ENCODE results near the gene RTN3. TPM values are rescaled to one million over a fixed set of nuclear protein-coding genes. Genes with fewer than 3 reads are reported as not detected.

Gene RTN3
- total RNA-seq, 2 experiments from 2014 or later, result 34.0 to 69.3 TPM

DNA sequence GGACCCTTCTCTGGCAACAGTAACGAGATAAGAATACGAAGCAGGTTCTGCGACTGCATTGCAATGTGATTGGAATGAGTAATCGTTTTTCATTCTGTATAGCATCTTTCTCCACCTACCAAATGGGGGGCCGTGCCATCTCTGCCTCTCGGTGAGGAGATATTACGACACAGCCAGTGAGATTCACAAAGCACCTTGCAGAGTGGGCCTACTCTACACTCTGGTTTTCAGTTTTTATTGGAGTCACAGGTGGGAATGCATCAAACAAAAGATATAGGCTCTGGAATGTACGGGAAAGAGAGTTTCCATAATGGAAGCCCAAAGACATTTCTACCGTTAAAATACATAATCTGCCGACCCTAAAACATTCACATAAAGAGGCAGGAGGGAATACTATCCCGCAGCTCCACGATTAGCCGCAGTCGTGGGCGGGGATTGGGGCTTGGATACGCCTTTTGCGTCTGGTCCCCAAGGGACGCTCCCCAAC, 423 bp upstream of the RTN3 start:
- H3K4me2 ChIP-seq (ENCODE audit: low read length), result peak overlapping the region; percentile 76
- H3K36me3 ChIP-seq (ENCODE audit: insufficient read depth, low read length), result peaks cover 6% of the 10 kb centered on the region; the same call in 1 of the 2 replicates
- H4K20me1 ChIP-seq (ENCODE audit: insufficient read depth, low read length), result peaks cover 5% of the 10 kb centered on the region; the same call in 1 of the 2 replicates
- peaks cover 19% of the 10 kb centered on the region for H3K4me1 ChIP-seq (ENCODE audit: insufficient read depth, low read length, poor library complexity, severe bottlenecking)
- H2AFZ ChIP-seq (ENCODE audit: low read length), result peak overlapping the region; percentile 95
- H3K27ac ChIP-seq (ENCODE audit: low read depth, low read length, poor library complexity, severe bottlenecking), result peak overlapping the region; percentile 85
- peaks cover 40% of the 10 kb centered on the region for H3K79me2 ChIP-seq (ENCODE audit: insufficient read depth, low read depth, low read length)
- POLR2A ChIA-PET, result interaction anchor here (0.9 to 2.9 kb wide), 3 partner anchors 9 to 1089 kb away, joined by 3 to 27 read pairs (median 5); partner anchors contain the start of genes ATL3 and TUT1
- H3K9me2 ChIP-seq (ENCODE audit: insufficient read depth, low read length), result no peaks in the 10 kb centered on the region
- no peaks in the 10 kb centered on the region for H3K9me3 ChIP-seq (ENCODE audit: low read length)
- intact Hi-C loops (cut with micrococcal nuclease; ENCODE audit: unreplicated experiment), result no loop called here
- H3K4me3 ChIP-seq (ENCODE audit: low read depth, low read length, poor library complexity, severe bottlenecking), result peak overlapping the region; percentile 82
- BruUV-seq (replicated peaks), result no TSS peak
- CTCF ChIA-PET (ENCODE audit: unreplicated experiment), result no interaction called here
- DNase-seq (ENCODE audit: low spot score), result no peak
- TF ChIP-seq, protein P1, sequence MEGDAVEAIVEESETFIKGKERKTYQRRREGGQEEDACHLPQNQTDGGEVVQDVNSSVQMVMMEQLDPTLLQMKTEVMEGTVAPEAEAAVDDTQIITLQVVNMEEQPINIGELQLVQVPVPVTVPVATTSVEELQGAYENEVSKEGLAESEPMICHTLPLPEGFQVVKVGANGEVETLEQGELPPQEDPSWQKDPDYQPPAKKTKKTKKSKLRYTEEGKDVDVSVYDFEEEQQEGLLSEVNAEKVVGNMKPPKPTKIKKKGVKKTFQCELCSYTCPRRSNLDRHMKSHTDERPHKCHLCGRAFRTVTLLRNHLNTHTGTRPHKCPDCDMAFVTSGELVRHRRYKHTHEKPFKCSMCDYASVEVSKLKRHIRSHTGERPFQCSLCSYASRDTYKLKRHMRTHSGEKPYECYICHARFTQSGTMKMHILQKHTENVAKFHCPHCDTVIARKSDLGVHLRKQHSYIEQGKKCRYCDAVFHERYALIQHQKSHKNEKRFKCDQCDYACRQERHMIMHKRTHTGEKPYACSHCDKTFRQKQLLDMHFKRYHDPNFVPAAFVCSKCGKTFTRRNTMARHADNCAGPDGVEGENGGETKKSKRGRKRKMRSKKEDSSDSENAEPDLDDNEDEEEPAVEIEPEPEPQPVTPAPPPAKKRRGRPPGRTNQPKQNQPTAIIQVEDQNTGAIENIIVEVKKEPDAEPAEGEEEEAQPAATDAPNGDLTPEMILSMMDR (conservative IDR thresholded peaks at IDR 0.05; ENCODE audit: low read length), result no peak
- no peak for TF ChIP-seq EZH2phosphoT487 (IDR thresholded peaks at IDR 0.05; ENCODE audit: borderline replicate concordance, low read depth, low read length)

DNA sequence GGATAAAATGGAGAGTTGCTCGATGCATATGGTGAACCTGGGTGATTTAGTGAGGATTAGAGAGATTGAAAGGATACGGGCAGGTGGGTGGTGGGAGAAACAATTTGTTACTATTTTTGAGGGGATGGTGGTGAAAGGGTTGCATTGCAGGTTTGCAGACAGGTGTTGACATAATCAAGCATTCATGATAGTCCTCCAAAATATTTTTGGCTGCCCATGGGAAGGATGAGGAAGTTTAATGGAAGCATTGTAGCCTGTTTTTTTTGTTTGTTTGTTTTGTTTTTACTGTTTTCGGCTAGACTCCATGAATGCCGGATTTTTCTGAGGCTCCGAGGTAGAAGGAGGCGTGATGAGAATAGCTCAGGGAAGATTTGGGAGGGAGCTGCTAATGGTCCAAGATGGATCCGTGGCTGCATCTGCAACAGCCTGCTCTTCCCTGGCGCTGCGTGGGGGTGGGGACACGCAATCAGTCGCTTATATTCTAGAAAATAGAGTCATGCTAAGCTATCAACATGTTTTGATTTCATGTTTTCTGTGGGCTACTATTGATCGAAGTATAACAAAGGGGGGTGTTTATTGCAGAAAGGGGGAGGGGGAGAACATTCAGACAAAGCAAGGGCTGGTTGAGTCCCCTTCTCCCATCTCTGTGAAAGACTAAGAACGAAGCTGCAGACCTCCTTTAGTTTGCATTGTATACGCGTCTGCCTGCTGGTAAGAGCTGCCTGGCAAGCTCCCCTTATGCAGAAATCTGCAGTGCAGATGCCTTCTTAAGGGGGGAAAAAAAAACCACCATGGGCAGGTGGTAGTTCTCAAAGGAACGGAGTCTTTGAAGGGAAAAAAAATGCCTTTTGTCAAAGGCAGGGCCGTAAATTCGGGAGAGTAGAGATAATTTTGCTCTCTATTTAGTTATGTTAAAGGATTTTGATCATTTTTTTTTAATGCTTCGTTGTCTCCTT, 1.0 kb downstream of the RTN3 start:
- no peaks in the 10 kb centered on the region for H3K9me3 ChIP-seq (ENCODE audit: low read length)
- no TSS peak for BruUV-seq (replicated peaks)
- CTCF ChIA-PET (ENCODE audit: unreplicated experiment), result interaction anchor here (0.5 to 0.6 kb wide), 2 partner anchors 53 to 334 kb away, joined by 3 read pairs; no protein-coding TSS in a partner anchor
- no peak for TF ChIP-seq EZH2phosphoT487 (IDR thresholded peaks at IDR 0.05; ENCODE audit: borderline replicate concordance, low read depth, low read length)
- TF ChIP-seq, protein P1 (conservative IDR thresholded peaks at IDR 0.05; ENCODE audit: low read length), result peak; percentile 46; the same call in 1 of the 2 replicates
- H3K4me1 ChIP-seq (ENCODE audit: insufficient read depth, low read length, poor library complexity, severe bottlenecking), result peaks cover 19% of the 10 kb centered on the region
- peak; percentile 62 for DNase-seq (ENCODE audit: low spot score)
- peak overlapping the region; percentile 94 for H3K4me2 ChIP-seq (ENCODE audit: low read length)
- H4K20me1 ChIP-seq (ENCODE audit: insufficient read depth, low read length), result peaks cover 5% of the 10 kb centered on the region; the same call in 1 of the 2 replicates
- intact Hi-C loops (cut with micrococcal nuclease; ENCODE audit: unreplicated experiment), result no loop called here
- no peaks in the 10 kb centered on the region for H3K9me2 ChIP-seq (ENCODE audit: insufficient read depth, low read length)
- H3K4me3 ChIP-seq (ENCODE audit: low read depth, low read length, poor library complexity, severe bottlenecking), result peak overlapping the region; percentile 82
- peaks cover 9% of the 10 kb centered on the region; the same call in 1 of the 2 replicates for H3K36me3 ChIP-seq (ENCODE audit: insufficient read depth, low read length)
- POLR2A ChIA-PET, result interaction anchor here (0.6 to 2.9 kb wide), 11 partner anchors 11 to 1140 kb away, joined by 3 to 27 read pairs (median 4); partner anchors contain the start of gene ATL3
- H2AFZ ChIP-seq (ENCODE audit: low read length), result peak overlapping the region; percentile 72; the same call in 1 of the 2 replicates
- H3K27ac ChIP-seq (ENCODE audit: low read depth, low read length, poor library complexity, severe bottlenecking), result peak overlapping the region; percentile 85
- peaks cover 51% of the 10 kb centered on the region for H3K79me2 ChIP-seq (ENCODE audit: insufficient read depth, low read depth, low read length)

All from OCI-LY7 (cell line).